Sigmoid colon (tissue), 7 donors: ENCODE data around the gene FHIP1A. TPM values are rescaled to one million over a fixed set of nuclear protein-coding genes. Genes with fewer than 3 reads are reported as not detected.

Source experiments
- DNase-seq: peaks from one replicate; pipeline ENCODE4 v3.0.0-alpha.2; 2019
- H3K27ac ChIP-seq, 4 donors: fragments of 200-600 bp; sonication (generic); one replicate each; pipeline ENCODE4 v1.5.1; 2016 to 2019; ENCODE audit warnings: mild to moderate bottlenecking in 1 of 4
- H3K27me3 ChIP-seq, 3 donors: fragments of 200-600 bp; sonication (generic); one replicate each; pipeline ENCODE4 v1.5.1; 2019; ENCODE audit warnings: mild to moderate bottlenecking in 1 of 3
- H3K36me3 ChIP-seq, 4 donors: fragments of 200-600 bp; sonication (generic); one replicate each; pipeline ENCODE4 v1.5.1; 2016 to 2019
- H3K4me1 ChIP-seq, 4 donors: fragments of 200-600 bp; sonication (generic); one replicate each; pipeline ENCODE4 v1.5.1; 2017 to 2019
- H3K4me3 ChIP-seq, 4 donors: fragments of 200-600 bp; sonication (generic); one replicate each; pipeline ENCODE4 v1.5.1; 2017 to 2019; ENCODE audit warnings: mild to moderate bottlenecking in 2 of 4, moderate library complexity in 1 of 4
- H3K9me3 ChIP-seq, 4 donors: fragments of 200-600 bp in 3 of 4; sonication (generic) in 3 of 4; one replicate each; pipeline versions ENCODE4 v1.5.1 to v1.6.1; 2013 to 2019
- EP300 ChIP-seq, 4 donors: sonication (generic); formaldehyde crosslinking; IDR thresholded peaks; one replicate each; pipeline ENCODE4 v1.6.1; 2017; ENCODE audit warnings: antibody characterized with exemption in 4 of 4
- POLR2A ChIP-seq, 2 donors: fragments of 450-650 bp; IDR thresholded peaks; one replicate each; pipeline ENCODE4 v1.6.1; 2016; ENCODE audit warnings: antibody characterized with exemption in 2 of 2, mild to moderate bottlenecking in 2 of 2, moderate library complexity in 2 of 2
- POLR2AphosphoS5 ChIP-seq, 4 donors: sonication (generic); formaldehyde crosslinking; IDR thresholded peaks; one replicate each; pipeline ENCODE4 v1.6.1; 2017; ENCODE audit warnings: antibody characterized with exemption in 4 of 4
- WGBS, 2 donors: extraction: QIAGEN DNeasy Blood & Tissue Kit; methylation state at CpG; one replicate each; pipeline ENCODE4 v1.1.7; 2013; 5-methylcytosine and 5-hydroxymethylcytosine counted together
- intact Hi-C: fragments of 100-400 bp; cut with DNase I; formaldehyde crosslinking; loops from one replicate; pipeline ENCODE4 v1.15.1; 2023
- polyA plus RNA-seq, 3 donors: library from polyadenylated mRNA; stranded (reverse); fragments of 200-250 nt; gene quantifications; one replicate each; pipeline ENCODE4 v1.2.3, GENCODE V29; 2013
- total RNA-seq, 4 donors: library from RNA; depleted of rRNA; stranded (reverse); fragments of >200 nt; gene quantifications; one replicate each; pipeline ENCODE4 v1.1.0, GENCODE V29; 2016
- TF ChIP-seq, protein P1 (sequence below), 4 experiments: fragments of 450-650 bp in 3 of 4; fragments of 200-600 bp in 1 of 4; IDR thresholded peaks; one replicate each; pipeline ENCODE4 v1.5.1; 2016 to 2019; ENCODE audit warnings: antibody characterized with exemption in 4 of 4, mild to moderate bottlenecking in 3 of 4, moderate library complexity in 2 of 4
- donor health status: healthy with polysubstance abuse.
- donor health status: Bipolar disorder and iron deficiency.
- donor health status: healthy.

Gene FHIP1A
- total and polyA plus RNA-seq, 7 donors: 1.4 to 6.0 (median 2.0) TPM

GRCh38 chr4:151429957-151430570 is 21.1 kb downstream of the FHIP1A start:
- WGBS, 2 donors: 58 to 65% methylated on average over 1 of the region's 1 CpG
- no peaks in the 10 kb centered on the region for H3K36me3 ChIP-seq
- H3K27ac ChIP-seq: no peak overlapping the region
- no peaks in the 10 kb centered on the region for H3K9me3 ChIP-seq
- no peak overlapping the region for H3K4me3 ChIP-seq
- H3K4me1 ChIP-seq: peaks cover 0 to 14% (median 4%) of the 10 kb centered on the region in 4 donors
- no peaks in the 10 kb centered on the region for H3K27me3 ChIP-seq
- no peak for DNase-seq
- intact Hi-C loops: no loop called here
- TF ChIP-seq EP300 (IDR thresholded peaks at IDR 0.05) (no peak), POLR2AphosphoS5 (IDR thresholded peaks at IDR 0.05) (no peak), POLR2A (IDR thresholded peaks at IDR 0.05) (no peak)
- TF ChIP-seq, protein P1, sequence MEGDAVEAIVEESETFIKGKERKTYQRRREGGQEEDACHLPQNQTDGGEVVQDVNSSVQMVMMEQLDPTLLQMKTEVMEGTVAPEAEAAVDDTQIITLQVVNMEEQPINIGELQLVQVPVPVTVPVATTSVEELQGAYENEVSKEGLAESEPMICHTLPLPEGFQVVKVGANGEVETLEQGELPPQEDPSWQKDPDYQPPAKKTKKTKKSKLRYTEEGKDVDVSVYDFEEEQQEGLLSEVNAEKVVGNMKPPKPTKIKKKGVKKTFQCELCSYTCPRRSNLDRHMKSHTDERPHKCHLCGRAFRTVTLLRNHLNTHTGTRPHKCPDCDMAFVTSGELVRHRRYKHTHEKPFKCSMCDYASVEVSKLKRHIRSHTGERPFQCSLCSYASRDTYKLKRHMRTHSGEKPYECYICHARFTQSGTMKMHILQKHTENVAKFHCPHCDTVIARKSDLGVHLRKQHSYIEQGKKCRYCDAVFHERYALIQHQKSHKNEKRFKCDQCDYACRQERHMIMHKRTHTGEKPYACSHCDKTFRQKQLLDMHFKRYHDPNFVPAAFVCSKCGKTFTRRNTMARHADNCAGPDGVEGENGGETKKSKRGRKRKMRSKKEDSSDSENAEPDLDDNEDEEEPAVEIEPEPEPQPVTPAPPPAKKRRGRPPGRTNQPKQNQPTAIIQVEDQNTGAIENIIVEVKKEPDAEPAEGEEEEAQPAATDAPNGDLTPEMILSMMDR (IDR thresholded peaks at IDR 0.05): no peak

- no peak for TF ChIP-seq EP300 (IDR thresholded peaks at IDR 0.05)
- TF ChIP-seq POLR2AphosphoS5 (IDR thresholded peaks at IDR 0.05): no peak
- TF ChIP-seq POLR2A (IDR thresholded peaks at IDR 0.05): no peak
- TF ChIP-seq, protein P1 (IDR thresholded peaks at IDR 0.05): no peak
- no peak overlapping the region for H3K4me3 ChIP-seq
- 60 to 77% methylated on average over 6 of the region's 6 CpGs for WGBS, 2 donors
- intact Hi-C loops: no loop called here
- no peaks in the 10 kb centered on the region for H3K9me3 ChIP-seq
- H3K27ac ChIP-seq: no peak overlapping the region
- DNase-seq: no peak
- H3K36me3 ChIP-seq: no peaks in the 10 kb centered on the region
- peaks cover 0 to 14% (median 4%) of the 10 kb centered on the region in 4 donors for H3K4me1 ChIP-seq
- no peaks in the 10 kb centered on the region for H3K27me3 ChIP-seq
Measured at GRCh38 chr4:151430740-151431457, 21.9 kb downstream of the FHIP1A start.

DNA sequence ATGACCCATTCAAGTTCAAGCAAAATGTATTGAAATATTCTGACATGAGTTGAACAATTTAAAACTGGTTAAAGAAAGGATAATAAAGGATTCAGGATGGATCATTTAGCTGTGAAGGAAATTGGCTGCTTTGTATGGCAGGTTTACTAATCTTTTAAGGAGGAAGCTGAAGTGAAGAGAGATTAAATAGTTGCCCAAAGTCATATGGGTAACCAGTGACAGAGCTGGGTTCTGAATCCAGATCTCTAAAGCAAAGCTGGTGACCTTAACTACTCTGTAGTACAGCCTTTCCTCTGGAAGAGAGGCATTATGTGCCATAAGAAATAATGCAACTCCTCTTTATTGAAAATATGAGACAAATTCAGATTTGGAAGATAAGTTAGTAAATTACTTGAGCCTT is 22.8 kb downstream of the FHIP1A start:
- Histone ChIP-seq H3K4me1 (peaks cover 0 to 11% (median 5%) of the 10 kb centered on the region in 4 donors), H3K36me3 (no peaks in the 10 kb centered on the region), H3K9me3 (no peaks in the 10 kb centered on the region), H3K27me3 (no peaks in the 10 kb centered on the region), H3K27ac (no peak overlapping the region), H3K4me3 (no peak overlapping the region)
- no peak for DNase-seq
- TF ChIP-seq POLR2AphosphoS5 (IDR thresholded peaks at IDR 0.05) (no peak), POLR2A (IDR thresholded peaks at IDR 0.05) (no peak), EP300 (IDR thresholded peaks at IDR 0.05) (no peak)
- TF ChIP-seq, protein P1 (IDR thresholded peaks at IDR 0.05): no peak
- intact Hi-C loops: no loop called here

DNA sequence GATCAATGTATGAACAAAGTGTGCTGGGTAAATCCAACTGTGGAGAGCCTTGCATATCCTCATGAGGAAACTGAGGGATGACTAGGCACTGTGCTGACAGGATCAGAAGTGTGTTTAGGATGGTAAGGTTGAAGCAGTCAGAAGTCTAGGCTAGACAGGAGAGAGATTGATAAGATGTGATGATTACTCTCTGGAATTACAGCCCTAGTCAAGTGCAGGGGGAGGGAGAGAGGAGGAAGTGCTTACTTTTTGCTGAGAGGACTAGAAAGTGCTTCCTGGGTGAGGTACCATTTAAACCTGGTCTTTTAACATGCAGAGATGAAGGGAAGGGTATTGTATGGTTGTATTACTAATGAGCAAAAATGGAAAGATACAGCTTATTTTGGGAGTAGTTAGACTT is 23.7 kb downstream of the FHIP1A start:
- Histone ChIP-seq H3K27me3 (no peaks in the 10 kb centered on the region), H3K4me3 (no peak overlapping the region), H3K36me3 (no peaks in the 10 kb centered on the region), H3K4me1 (peaks cover 0 to 11% (median 4%) of the 10 kb centered on the region in 4 donors), H3K9me3 (no peaks in the 10 kb centered on the region), H3K27ac (no peak overlapping the region)
- intact Hi-C loops: no loop called here
- TF ChIP-seq POLR2AphosphoS5 (IDR thresholded peaks at IDR 0.05) (no peak), POLR2A (IDR thresholded peaks at IDR 0.05) (no peak), EP300 (IDR thresholded peaks at IDR 0.05) (no peak)
- TF ChIP-seq, protein P1 (IDR thresholded peaks at IDR 0.05): no peak
- no peak for DNase-seq
